SK-N-SH (cell line): Measurements from ENCODE around the gene ELOVL6.

Experiments used
- ELF1 ChIP-seq: IDR thresholded peaks from 2 replicates; pipeline ENCODE4 v1.4.0; 2012
- EP300 ChIP-seq, 2 experiments: IDR thresholded peaks; 2 replicates each; pipeline versions ENCODE4 v1.4.0 to v1.6.1; 2012; ENCODE audit warnings: borderline replicate concordance in 1 of 2, low read depth in 1 of 2, low read length in 1 of 2
- POLR2AphosphoS5 ChIP-seq: IDR thresholded peaks from 2 replicates; pipeline ENCODE4 v1.6.1; 2012; ENCODE audit warnings: low read depth, low read length

- TF ChIP-seq EP300 (IDR thresholded peaks at IDR 0.05; ENCODE audit: borderline replicate concordance in 1 of 2, low read depth in 1 of 2, low read length in 1 of 2), result no peak
- no peak for TF ChIP-seq POLR2AphosphoS5
- no peak for TF ChIP-seq ELF1
Observed at GRCh38 chr4:110042545-110043517, 155.6 kb downstream of the ELOVL6 start.
